Measurements from ENCODE around the gene WDR18. TPM values are rescaled to one million over a fixed set of nuclear protein-coding genes. Genes with fewer than 3 reads are reported as not detected.
A peak's percentile ranks its signal among the peaks of the same experiment; 100 is the strongest.
"Not testable (repeated sequence)": the region's sequence is repeated elsewhere in the genome, so short reads cannot be mapped to it uniquely, and the experiment has no call there.

Gene WDR18
- total and polyA plus RNA-seq, 2 experiments from 2014 or later: 155 to 157 TPM

DNA sequence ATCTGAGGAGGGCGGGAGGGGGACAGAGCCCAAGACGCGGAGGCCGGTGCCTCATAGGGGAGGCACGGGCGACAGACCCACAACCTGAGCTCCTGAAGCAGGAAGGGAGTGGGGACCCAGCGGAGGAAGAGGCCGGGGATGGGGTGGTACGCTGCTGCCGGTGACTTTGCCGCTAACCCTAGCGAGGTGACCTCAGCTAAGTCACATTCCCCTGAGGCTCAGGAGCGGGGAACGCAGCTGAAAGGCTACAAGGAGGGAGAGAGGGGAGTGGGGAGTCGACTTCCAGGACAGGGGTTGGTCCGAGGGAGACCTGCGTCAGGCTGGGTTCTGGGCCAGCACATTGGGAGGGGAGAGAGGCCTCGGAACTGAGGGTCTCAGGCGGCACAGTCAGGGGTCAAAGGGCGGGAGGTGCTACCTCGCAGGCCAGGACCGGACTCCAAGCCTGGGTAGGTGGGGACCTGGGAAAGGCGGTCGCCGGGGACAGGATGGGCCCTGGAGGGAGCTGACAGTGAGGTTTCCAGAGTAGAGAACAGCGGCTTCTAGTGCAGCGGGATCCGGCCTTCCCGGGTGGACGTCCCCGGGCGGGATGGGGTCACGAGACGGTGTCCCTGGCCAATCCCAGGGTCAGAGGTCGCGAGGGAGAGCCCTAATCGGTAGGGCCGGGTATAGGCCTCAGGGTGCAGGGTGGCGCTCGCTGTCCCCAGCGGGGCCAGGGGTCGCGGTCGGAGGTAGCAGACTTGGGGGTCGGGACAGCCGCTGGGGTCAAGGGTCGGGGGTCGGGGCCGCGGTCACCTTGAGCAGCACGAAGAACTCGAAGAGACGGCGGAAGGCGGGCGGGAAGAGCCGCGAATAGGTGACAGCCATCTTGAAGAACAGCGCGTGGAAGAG is 36.1 kb downstream of the WDR18 start (continued):
- TF ChIP-seq, protein P1, sequence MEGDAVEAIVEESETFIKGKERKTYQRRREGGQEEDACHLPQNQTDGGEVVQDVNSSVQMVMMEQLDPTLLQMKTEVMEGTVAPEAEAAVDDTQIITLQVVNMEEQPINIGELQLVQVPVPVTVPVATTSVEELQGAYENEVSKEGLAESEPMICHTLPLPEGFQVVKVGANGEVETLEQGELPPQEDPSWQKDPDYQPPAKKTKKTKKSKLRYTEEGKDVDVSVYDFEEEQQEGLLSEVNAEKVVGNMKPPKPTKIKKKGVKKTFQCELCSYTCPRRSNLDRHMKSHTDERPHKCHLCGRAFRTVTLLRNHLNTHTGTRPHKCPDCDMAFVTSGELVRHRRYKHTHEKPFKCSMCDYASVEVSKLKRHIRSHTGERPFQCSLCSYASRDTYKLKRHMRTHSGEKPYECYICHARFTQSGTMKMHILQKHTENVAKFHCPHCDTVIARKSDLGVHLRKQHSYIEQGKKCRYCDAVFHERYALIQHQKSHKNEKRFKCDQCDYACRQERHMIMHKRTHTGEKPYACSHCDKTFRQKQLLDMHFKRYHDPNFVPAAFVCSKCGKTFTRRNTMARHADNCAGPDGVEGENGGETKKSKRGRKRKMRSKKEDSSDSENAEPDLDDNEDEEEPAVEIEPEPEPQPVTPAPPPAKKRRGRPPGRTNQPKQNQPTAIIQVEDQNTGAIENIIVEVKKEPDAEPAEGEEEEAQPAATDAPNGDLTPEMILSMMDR (conservative IDR thresholded peaks at IDR 0.05; ENCODE audit: low read depth in 2 of 2): no peak
- TF ChIP-seq POLR2AphosphoS5 (IDR thresholded peaks at IDR 0.05; ENCODE audit: low read depth) (no peak), ZNF331 (CRISPR knock-in tag; IDR thresholded peaks at IDR 0.05; ENCODE audit: low read depth) (no peak), NANOG (IDR thresholded peaks at IDR 0.05; ENCODE audit: borderline replicate concordance) (no peak), CREB1 (CRISPR knock-in tag; IDR thresholded peaks at IDR 0.05; ENCODE audit: low read depth) (no peak), ZNF114 (CRISPR knock-in tag; IDR thresholded peaks at IDR 0.05) (no peak), EZH2phosphoT487 (IDR thresholded peaks at IDR 0.05; ENCODE audit: unreplicated experiment) (no peak)
- TF ChIP-seq, protein P2, sequence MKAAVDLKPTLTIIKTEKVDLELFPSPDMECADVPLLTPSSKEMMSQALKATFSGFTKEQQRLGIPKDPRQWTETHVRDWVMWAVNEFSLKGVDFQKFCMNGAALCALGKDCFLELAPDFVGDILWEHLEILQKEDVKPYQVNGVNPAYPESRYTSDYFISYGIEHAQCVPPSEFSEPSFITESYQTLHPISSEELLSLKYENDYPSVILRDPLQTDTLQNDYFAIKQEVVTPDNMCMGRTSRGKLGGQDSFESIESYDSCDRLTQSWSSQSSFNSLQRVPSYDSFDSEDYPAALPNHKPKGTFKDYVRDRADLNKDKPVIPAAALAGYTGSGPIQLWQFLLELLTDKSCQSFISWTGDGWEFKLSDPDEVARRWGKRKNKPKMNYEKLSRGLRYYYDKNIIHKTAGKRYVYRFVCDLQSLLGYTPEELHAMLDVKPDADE (IDR thresholded peaks at IDR 0.05): no peak

DNA sequence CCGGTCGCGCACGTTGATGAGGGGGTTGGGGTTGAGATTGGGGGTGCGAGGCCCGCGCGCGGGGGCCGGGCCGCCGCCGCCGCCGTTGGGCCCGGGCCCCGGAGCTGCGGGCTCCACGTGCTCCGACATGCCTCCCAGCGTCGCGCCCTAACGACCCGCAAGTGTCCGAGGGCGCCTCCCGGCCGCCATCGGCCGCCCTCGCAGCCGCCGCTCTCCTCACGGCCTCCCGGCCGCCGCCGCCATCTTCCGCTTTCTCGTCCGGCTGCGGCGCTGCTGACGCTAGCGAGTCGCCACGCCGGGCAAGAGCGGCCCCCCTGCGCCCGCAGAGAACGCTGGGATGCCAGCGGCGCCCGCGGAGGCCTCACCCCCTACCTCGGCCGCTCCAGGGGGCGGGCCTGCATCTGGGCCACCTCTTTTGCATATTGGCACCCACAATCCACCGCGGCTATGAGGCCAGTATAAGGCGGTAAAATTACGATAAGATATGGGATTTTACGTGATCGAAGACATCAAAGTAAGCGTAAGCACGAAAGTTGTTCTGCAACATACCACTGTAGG is 36.8 kb downstream of the WDR18 start, which contains the start of gene TMEM259:
TSS of gene TMEM259 (minus strand) at position 256 of the 558 bp plus-strand sequence. CDS start at position 129, 127 bp downstream.
- no peaks in the 10 kb centered on the region for H3K9me2 ChIP-seq (ENCODE audit: insufficient read depth)
- DNase-seq (ENCODE audit: low spot score): peak; percentile 98
- peak; percentile 54 for ATAC-seq
- Mint-ChIP-seq H3K36me3 (ENCODE audit: low read depth) (no peaks in the 10 kb centered on the region), H3K9me3 (peaks cover 3% of the 10 kb centered on the region; the same call in 2 of the 3 replicates), H3K27me3 (ENCODE audit: insufficient read depth, low read depth, poor library complexity) (peaks cover 18% of the 10 kb centered on the region), H3K4me3 (peak within 1 kb of the TSS; percentile 94), H3K4me1 (peaks cover 24% of the 10 kb centered on the region), H3K27ac (peak within 1 kb of the TSS; percentile 100)
- peaks cover 15% of the 10 kb centered on the region; the same call in 1 of the 2 replicates for H3F3A ChIP-seq (replicated peaks; ENCODE audit: low read depth)
- peaks cover 12% of the 10 kb centered on the region; the same call in 1 of the 2 replicates for H3K4me1 ChIP-seq (ENCODE audit: insufficient read depth)
- H3K4me3 ChIP-seq: peak within 1 kb of the TSS; percentile 91
- TF ChIP-seq JUNB (IDR thresholded peaks at IDR 0.05; ENCODE audit: unreplicated experiment) (no peak), POLR2AphosphoS5 (IDR thresholded peaks at IDR 0.05; ENCODE audit: low read depth) (peak; percentile 76), NANOG (IDR thresholded peaks at IDR 0.05; ENCODE audit: borderline replicate concordance) (no peak), CREB1 (CRISPR knock-in tag; IDR thresholded peaks at IDR 0.05; ENCODE audit: low read depth) (peak; percentile 64; the same call in 1 of the 2 replicates)
- peak within 1 kb of the TSS; percentile 88 for H3K27ac ChIP-seq (ENCODE audit: low read depth)
- H3K27me3 ChIP-seq (ENCODE audit: insufficient read depth): no peaks in the 10 kb centered on the region
- no peak within 1 kb of the TSS for H2AFZ ChIP-seq
- H3K79me2 ChIP-seq (replicated peaks; ENCODE audit: insufficient read depth): peaks cover 49% of the 10 kb centered on the region
- peak within 1 kb of the TSS; percentile 87 for H3K4me2 ChIP-seq
- H3K36me3 ChIP-seq (ENCODE audit: insufficient read depth): no peaks in the 10 kb centered on the region
- H4K20me1 ChIP-seq (replicated peaks; ENCODE audit: insufficient read depth): peaks cover 15% of the 10 kb centered on the region

DNA sequence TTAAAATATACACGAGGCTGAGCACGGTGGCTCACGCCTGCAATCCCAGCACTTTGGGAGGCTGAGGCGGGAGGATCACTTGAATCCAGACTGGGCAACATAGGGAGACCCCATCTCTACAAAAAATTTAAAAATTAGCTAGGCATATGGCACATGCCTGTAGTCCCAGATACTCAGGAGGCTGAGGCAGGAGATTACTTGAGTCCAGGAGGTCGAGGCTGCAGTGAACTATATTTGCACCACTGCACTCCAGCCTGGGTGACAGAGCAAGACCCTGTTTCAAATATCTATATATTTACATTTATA is 39.7 kb downstream of the WDR18 start:
- peaks cover 18% of the 10 kb centered on the region; the same call in 1 of the 2 replicates for H3F3A ChIP-seq (replicated peaks; ENCODE audit: low read depth)
- H3K27me3 Mint-ChIP-seq (ENCODE audit: insufficient read depth, low read depth, poor library complexity): peaks cover 26% of the 10 kb centered on the region
- H3K4me3 ChIP-seq; H3K4me1 Mint-ChIP-seq; H3K4me1 ChIP-seq (ENCODE audit: insufficient read depth); H3K4me2 ChIP-seq; H4K20me1 ChIP-seq (replicated peaks; ENCODE audit: insufficient read depth); H3K9me3 Mint-ChIP-seq; H3K27me3 ChIP-seq (ENCODE audit: insufficient read depth); H2AFZ ChIP-seq; ATAC-seq; H3K36me3 Mint-ChIP-seq (ENCODE audit: low read depth); H3K27ac Mint-ChIP-seq; H3K36me3 ChIP-seq (ENCODE audit: insufficient read depth); H3K4me3 Mint-ChIP-seq; DNase-seq (ENCODE audit: low spot score); H3K27ac ChIP-seq (ENCODE audit: low read depth); H3K9me2 ChIP-seq (ENCODE audit: insufficient read depth): not testable (repeated sequence)
- peaks cover 42% of the 10 kb centered on the region for H3K79me2 ChIP-seq (replicated peaks; ENCODE audit: insufficient read depth)

GRCh38 chr19:1025080-1025479 is 40.9 kb downstream of the WDR18 start:
- Mint-ChIP-seq H3K36me3 (ENCODE audit: low read depth) (peaks cover 10% of the 10 kb centered on the region), H3K27ac (0 out of 2 replicates have a peak overlapping the region, but pooled peaks have one; percentile 30), H3K27me3 (ENCODE audit: insufficient read depth, low read depth, poor library complexity) (peaks cover 29% of the 10 kb centered on the region), H3K4me1 (peaks cover 10% of the 10 kb centered on the region; the same call in 2 of the 3 replicates)
- not testable (repeated sequence) for H3K4me2 ChIP-seq; H3K9me3 Mint-ChIP-seq; H3K36me3 ChIP-seq (ENCODE audit: insufficient read depth); H3K27ac ChIP-seq (ENCODE audit: low read depth); H3K4me3 ChIP-seq; H3K9me2 ChIP-seq (ENCODE audit: insufficient read depth); H2AFZ ChIP-seq; H3K27me3 ChIP-seq (ENCODE audit: insufficient read depth); H3K4me3 Mint-ChIP-seq; DNase-seq (ENCODE audit: low spot score); H3K4me1 ChIP-seq (ENCODE audit: insufficient read depth); ATAC-seq; H4K20me1 ChIP-seq (replicated peaks; ENCODE audit: insufficient read depth)
- Histone ChIP-seq H3K79me2 (replicated peaks; ENCODE audit: insufficient read depth) (peaks cover 39% of the 10 kb centered on the region), H3F3A (replicated peaks; ENCODE audit: low read depth) (peaks cover 19% of the 10 kb centered on the region; the same call in 1 of the 2 replicates)
